ENCODE measurements around the gene IFNA13.
A peak's percentile ranks its signal among the peaks of the same experiment; 100 is the strongest.

The IFNA13 gene

DNA sequence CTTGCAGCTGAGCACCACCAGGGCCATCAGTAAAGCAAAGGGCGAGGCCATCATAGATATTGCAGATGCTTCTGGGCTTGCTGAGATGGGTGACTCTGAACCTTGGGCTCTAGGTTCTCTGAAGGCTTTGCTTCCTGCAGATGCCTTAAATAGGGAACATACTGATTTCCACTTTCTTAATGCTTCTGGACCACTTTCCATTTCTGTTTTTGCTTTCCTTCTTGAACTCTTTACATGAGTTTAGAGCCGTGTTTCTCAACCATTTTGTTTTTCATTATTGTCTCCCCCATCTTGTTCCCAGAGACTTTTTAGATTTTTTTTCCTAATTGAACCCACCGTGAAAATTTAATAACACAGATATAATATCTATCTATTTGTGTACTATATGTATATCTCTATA lies at the start of gene IFNA13:
Gene IFNA13 (minus strand): TSS at position 101 of the 400 bp plus-strand sequence. CDS start 47 bp downstream, at position 54.
- Mint-ChIP-seq H3K4me1 (ENCODE audit: low read depth) (no peaks in the 10 kb centered on the region), H3K36me3 (ENCODE audit: low read depth) (no peaks in the 10 kb centered on the region), H3K9me3 (no peaks in the 10 kb centered on the region), H3K4me3 (no peak within 1 kb of the TSS), H3K27me3 (ENCODE audit: low read depth) (peaks cover 44% of the 10 kb centered on the region), H3K27ac (no peak within 1 kb of the TSS)
- DNase-seq (ENCODE audit: low spot score) = no peak

DNA sequence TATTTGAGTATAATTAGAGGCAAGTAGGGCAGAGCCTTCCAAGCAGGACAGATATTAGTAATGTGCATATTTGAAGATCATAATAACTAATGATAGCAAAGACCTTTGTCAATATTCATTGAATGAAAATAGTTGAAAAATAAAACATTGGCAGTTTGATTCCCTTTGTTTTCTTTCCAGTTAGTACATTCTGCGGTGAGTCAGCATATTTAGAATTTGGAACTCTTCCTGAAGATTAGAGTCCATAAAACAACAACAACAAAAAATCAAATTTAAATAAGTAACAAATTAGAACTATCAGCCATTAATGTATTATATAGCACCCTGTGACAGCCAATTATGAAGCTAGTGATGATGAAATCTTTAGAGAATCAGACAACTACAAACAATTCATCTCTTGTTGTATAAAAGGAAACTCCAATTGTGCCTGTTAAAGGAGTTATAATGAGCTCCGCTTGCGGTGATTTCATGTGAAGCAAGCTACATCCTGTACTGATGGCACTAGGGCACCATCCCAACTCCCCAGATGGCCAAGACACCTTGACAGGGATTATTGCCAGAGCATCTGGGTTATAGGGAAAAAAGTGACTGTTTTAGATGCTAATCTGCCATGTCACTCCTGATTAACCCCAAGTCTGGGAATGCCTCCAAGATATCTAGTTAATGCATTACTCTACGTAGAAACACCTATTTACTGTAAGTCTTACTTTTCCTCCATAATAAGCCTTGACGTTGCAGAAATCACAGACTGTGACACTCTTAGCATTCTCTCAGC lies 47.8 kb upstream of the IFNA13 start:
- Mint-ChIP-seq H3K4me3 (no peak overlapping the region), H3K27me3 (ENCODE audit: low read depth) (peaks cover 26% of the 10 kb centered on the region), H3K27ac (no peak overlapping the region), H3K36me3 (ENCODE audit: low read depth) (no peaks in the 10 kb centered on the region), H3K4me1 (ENCODE audit: low read depth) (no peaks in the 10 kb centered on the region), H3K9me3 (no peaks in the 10 kb centered on the region)
- no peak for DNase-seq (ENCODE audit: low spot score)

- H3K4me3 Mint-ChIP-seq = no peak overlapping the region
- H3K9me3 Mint-ChIP-seq = no peaks in the 10 kb centered on the region
- H3K4me1 Mint-ChIP-seq (ENCODE audit: low read depth) = no peaks in the 10 kb centered on the region
- DNase-seq (ENCODE audit: low spot score) = no peak
- H3K27ac Mint-ChIP-seq = no peak overlapping the region
- no peaks in the 10 kb centered on the region for H3K36me3 Mint-ChIP-seq (ENCODE audit: low read depth)
- H3K27me3 Mint-ChIP-seq (ENCODE audit: low read depth) = peaks cover 33% of the 10 kb centered on the region
Observed at GRCh38 chr9:21414220-21414940, 46.5 kb upstream of the IFNA13 start.

GRCh38 chr9:21413624-21414023 lies 45.8 kb upstream of the IFNA13 start:
- no peak for DNase-seq (ENCODE audit: low spot score)
- H3K27me3 Mint-ChIP-seq (ENCODE audit: low read depth) = peaks cover 31% of the 10 kb centered on the region
- no peaks in the 10 kb centered on the region for H3K9me3 Mint-ChIP-seq
- H3K27ac Mint-ChIP-seq = no peak overlapping the region
- H3K36me3 Mint-ChIP-seq (ENCODE audit: low read depth) = no peaks in the 10 kb centered on the region
- no peaks in the 10 kb centered on the region for H3K4me1 Mint-ChIP-seq (ENCODE audit: low read depth)
- no peak overlapping the region for H3K4me3 Mint-ChIP-seq

GRCh38 chr9:21413151-21413550 lies 45.3 kb upstream of the IFNA13 start:
- Mint-ChIP-seq H3K9me3 (no peaks in the 10 kb centered on the region), H3K27ac (no peak overlapping the region), H3K36me3 (ENCODE audit: low read depth) (no peaks in the 10 kb centered on the region)

DNA sequence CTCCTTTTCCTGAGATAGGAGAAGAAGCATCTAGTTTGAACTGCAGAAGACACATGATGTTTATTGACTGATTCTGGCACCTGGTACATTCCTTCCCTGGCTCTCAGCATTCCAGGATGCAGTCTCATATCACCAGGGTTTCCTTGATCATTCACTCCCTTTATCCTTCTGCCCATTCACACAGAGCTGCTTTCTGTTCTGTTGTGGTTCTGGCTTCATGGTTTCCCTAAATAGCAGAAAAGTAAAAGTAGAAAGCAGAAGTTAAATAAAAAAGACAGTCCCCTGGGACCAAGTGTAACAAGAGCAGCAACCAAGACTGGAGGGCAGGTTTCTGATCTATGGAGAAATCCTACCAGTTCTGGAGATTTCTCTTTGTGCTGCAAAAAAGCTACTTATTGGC lies 44.2 kb upstream of the IFNA13 start:
- DNase-seq (ENCODE audit: low spot score) = no peak
- Mint-ChIP-seq H3K27me3 (ENCODE audit: low read depth) (peaks cover 36% of the 10 kb centered on the region), H3K36me3 (ENCODE audit: low read depth) (no peaks in the 10 kb centered on the region), H3K4me1 (ENCODE audit: low read depth) (no peaks in the 10 kb centered on the region), H3K9me3 (no peaks in the 10 kb centered on the region), H3K27ac (no peak overlapping the region), H3K4me3 (no peak overlapping the region)

More at GRCh38 chr9:21413151-21413550, 45.3 kb upstream of the IFNA13 start:
- Mint-ChIP-seq H3K27me3 (ENCODE audit: low read depth) (peaks cover 31% of the 10 kb centered on the region), H3K4me3 (no peak overlapping the region), H3K4me1 (ENCODE audit: low read depth) (no peaks in the 10 kb centered on the region)
- DNase-seq (ENCODE audit: low spot score) = no peak

- no peaks in the 10 kb centered on the region for H3K36me3 Mint-ChIP-seq (ENCODE audit: low read depth)
- no peak for DNase-seq (ENCODE audit: low spot score)
- H3K9me3 Mint-ChIP-seq = no peaks in the 10 kb centered on the region
- H3K4me3 Mint-ChIP-seq = no peak within 1 kb of the TSS
- H3K4me1 Mint-ChIP-seq (ENCODE audit: low read depth) = no peaks in the 10 kb centered on the region
- H3K27me3 Mint-ChIP-seq (ENCODE audit: low read depth) = peaks cover 55% of the 10 kb centered on the region
- no peak within 1 kb of the TSS for H3K27ac Mint-ChIP-seq
Observed at GRCh38 chr9:21408817-21409216, 41.0 kb upstream of the IFNA13 start, which contains the start of gene IFNA8. IFNA8 (plus strand) TSS chr9:21409117; CDS start chr9:21409177, 60 bp downstream.

- Mint-ChIP-seq H3K27me3 (ENCODE audit: low read depth) (peaks cover 68% of the 10 kb centered on the region), H3K4me3 (no peak overlapping the region)
Observed at GRCh38 chr9:21404146-21404545, 36.3 kb upstream of the IFNA13 start.

DNA sequence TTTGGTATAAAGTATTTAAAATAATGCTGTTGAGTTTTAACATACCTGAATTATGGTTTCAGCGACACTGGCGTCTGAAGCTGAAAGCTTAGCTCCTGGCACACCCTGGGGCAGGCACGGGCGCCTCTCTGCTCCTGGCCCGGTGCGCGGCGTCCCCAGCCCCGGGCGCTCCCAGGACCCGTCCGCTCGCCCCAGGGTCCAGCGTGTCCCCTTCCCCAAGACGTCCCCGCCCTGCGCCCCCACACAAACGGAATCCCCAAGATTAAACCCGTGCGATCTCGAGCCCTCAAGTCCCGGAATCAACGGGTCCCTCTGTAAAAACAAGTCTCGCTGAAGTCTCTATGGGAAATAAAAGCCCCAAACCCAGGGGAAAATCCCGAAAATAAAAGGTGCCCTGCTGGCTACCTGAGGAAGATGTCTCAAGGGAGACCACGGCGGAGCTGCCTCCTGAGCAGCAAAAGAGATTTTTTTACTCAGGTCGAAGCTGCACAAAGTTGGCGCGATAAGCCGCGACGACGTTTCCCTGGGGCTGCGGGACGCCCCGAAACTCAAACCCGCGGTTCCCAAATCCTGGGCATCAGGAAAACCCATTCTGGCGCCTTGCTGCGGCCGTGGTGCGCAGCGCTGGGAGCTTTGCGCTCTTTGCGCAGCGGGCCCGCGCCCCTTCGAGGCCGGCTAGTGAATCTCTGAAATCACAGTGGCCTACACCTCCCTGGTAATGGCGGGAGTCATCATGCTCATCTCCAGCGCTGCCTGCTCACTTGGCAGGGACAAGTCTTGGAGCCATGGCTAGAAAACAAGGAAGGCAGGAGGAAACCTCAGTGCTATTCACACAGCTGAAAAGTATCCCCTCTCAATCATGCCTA lies 34.8 kb upstream of the IFNA13 start:
- Mint-ChIP-seq H3K4me1 (ENCODE audit: low read depth) (peaks cover 4% of the 10 kb centered on the region), H3K27ac (no peak overlapping the region), H3K36me3 (ENCODE audit: low read depth) (no peaks in the 10 kb centered on the region), H3K4me3 (peak overlapping the region; percentile 69), H3K27me3 (ENCODE audit: low read depth) (peaks cover 83% of the 10 kb centered on the region), H3K9me3 (no peaks in the 10 kb centered on the region)
- DNase-seq (ENCODE audit: low spot score) = no peak

More at GRCh38 chr9:21404146-21404545, 36.3 kb upstream of the IFNA13 start:
- H3K27ac Mint-ChIP-seq = no peak overlapping the region
- no peak for DNase-seq (ENCODE audit: low spot score)
- no peaks in the 10 kb centered on the region for H3K9me3 Mint-ChIP-seq
- H3K36me3 Mint-ChIP-seq (ENCODE audit: low read depth) = no peaks in the 10 kb centered on the region
- peaks cover 4% of the 10 kb centered on the region for H3K4me1 Mint-ChIP-seq (ENCODE audit: low read depth)

DNA sequence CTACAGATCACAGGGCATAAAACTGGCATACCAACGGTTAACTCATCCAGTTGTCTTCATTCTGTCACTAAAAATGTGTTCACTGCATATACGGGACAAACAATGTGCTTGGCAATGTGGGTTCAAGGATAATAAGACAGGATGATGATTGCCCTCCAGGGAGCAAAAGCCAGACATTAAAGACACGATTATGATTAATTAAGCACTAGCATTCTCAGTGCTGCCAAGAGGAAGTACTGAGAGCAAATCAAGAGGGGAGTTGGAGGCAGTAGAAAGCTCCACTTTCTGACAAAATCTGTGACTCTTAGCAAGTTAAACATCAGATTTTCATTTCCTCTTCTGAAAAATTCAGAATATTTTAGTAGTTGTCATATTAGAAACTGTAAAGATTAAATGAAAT lies 32.1 kb upstream of the IFNA13 start:
- peaks cover 9% of the 10 kb centered on the region for H3K4me1 Mint-ChIP-seq (ENCODE audit: low read depth)
- DNase-seq (ENCODE audit: low spot score) = no peak
- no peaks in the 10 kb centered on the region for H3K9me3 Mint-ChIP-seq
- H3K4me3 Mint-ChIP-seq = no peak overlapping the region
- H3K36me3 Mint-ChIP-seq (ENCODE audit: low read depth) = no peaks in the 10 kb centered on the region
- no peak overlapping the region for H3K27ac Mint-ChIP-seq
- peaks cover 78% of the 10 kb centered on the region for H3K27me3 Mint-ChIP-seq (ENCODE audit: low read depth)

DNA sequence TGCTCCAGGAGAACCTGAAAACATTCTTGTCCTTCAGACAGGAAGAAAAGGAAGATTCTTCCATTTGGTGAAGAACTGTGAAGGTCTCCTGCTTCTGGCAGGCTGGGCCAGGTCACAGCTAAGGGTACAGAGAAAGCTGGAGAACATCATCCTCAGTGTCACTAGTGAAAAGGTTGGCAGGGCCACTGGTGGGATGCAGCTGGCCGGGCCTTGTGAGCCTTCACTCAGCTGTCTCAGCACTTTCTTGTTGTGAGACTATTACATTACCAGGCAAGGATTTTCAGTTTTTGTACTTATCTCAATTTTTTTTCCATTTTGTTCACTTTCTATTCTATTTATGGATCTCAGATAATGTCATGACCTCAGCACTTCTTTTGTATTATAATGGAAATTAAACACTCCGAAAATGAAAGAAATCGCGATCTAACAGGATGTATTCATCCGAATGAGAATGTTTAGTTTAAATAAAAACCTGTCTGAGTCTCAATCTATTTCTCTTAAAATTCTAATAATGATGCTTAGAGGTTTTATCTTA lies 31.2 kb upstream of the IFNA13 start:
- Mint-ChIP-seq H3K4me3 (no peak overlapping the region), H3K9me3 (no peaks in the 10 kb centered on the region)

DNA sequence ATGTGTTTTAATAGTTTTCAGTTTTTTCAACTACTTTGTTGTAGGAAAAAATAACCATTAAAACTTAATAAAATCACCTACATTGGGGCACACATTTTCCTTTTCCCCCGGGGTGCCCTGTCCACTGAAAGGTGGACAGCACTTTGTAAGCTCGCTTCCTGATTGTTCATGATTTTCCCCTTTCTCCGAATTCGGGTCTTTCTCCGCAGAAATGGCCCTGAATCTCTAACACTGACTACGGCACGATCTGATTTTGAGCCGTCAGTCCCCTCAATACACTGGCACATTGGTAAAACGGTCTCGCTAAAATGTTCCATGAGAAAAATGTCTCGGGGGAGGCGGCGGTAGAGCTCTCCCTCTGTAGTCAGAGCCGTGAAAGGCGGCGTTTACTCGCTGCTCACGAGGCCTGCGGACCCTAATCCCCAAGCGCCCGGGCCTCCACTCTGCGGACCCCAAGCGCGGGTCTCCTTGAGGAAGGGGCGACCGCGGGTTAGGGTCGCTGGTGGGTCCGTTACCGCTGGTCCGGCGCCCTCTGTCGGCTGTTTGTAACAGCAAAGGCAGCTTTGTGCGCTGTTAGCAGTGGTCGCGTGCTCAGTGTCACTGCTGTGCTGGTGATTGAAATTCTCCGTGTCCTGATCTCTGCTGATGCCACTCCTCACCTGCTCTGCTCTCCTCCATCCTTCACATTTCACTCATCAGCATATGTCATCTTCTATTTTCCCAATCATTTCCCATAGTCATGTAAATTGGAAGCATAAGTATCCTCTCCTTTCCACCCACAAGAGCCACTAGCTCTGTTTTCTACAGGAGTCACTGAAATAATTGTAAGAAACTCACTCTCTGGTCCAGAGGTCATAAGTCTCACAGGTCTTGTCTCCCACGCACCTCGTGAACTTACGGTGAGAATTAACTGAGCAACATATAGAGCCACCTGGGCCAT lies 28.2 kb upstream of the IFNA13 start:
- Mint-ChIP-seq H3K36me3 (ENCODE audit: low read depth) (no peaks in the 10 kb centered on the region), H3K27me3 (ENCODE audit: low read depth) (peaks cover 70% of the 10 kb centered on the region), H3K4me3 (peak overlapping the region; percentile 79), H3K4me1 (ENCODE audit: low read depth) (peaks cover 5% of the 10 kb centered on the region), H3K27ac (no peak overlapping the region), H3K9me3 (no peaks in the 10 kb centered on the region)
- DNase-seq (ENCODE audit: low spot score) = peak; percentile 39

More for the DNA sequence above, 31.2 kb upstream of the IFNA13 start:
- Mint-ChIP-seq H3K36me3 (ENCODE audit: low read depth) (no peaks in the 10 kb centered on the region), H3K27me3 (ENCODE audit: low read depth) (peaks cover 72% of the 10 kb centered on the region), H3K27ac (no peak overlapping the region), H3K4me1 (ENCODE audit: low read depth) (peaks cover 9% of the 10 kb centered on the region)
- no peak for DNase-seq (ENCODE audit: low spot score)

DNA sequence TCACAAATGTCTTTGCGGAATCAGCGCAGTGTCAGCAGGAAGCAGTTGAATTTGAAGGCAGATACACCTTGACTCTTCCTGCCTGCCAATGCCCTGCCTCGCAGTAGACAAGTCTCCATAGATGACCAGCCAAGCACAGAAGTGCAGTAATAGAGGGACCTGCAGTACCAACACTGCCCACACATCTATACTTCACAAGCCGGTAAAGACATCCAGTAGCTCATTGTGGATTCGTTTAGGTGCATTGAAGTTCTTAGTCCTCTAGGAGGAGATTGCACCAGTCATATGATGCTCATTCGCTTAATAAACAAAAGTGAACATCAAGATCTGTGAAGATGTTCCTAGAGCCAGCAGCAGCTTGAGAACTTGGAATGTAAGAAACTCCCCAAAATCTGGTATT lies 24.4 kb upstream of the IFNA13 start:
- no peaks in the 10 kb centered on the region for H3K36me3 Mint-ChIP-seq (ENCODE audit: low read depth)
- no peak for DNase-seq (ENCODE audit: low spot score)

More for the DNA sequence above, 24.4 kb upstream of the IFNA13 start:
- H3K4me3 Mint-ChIP-seq = no peak overlapping the region
- no peaks in the 10 kb centered on the region for H3K9me3 Mint-ChIP-seq
- H3K4me1 Mint-ChIP-seq (ENCODE audit: low read depth) = peaks cover 5% of the 10 kb centered on the region
- no peak overlapping the region for H3K27ac Mint-ChIP-seq
- peaks cover 68% of the 10 kb centered on the region for H3K27me3 Mint-ChIP-seq (ENCODE audit: low read depth)

Data from T-helper 2 cell treated with Interferon-gamma antibody and Interleukin-4, amounts not matched to agents 5 μg/mL and 100 μg/mL, for 36 hours (primary cell).